KOPT-K1 (cell line): ENCODE data around the gene TMEFF2.

Experiments used
- H3K27ac ChIP-seq: fragments of 200-600 bp; sonication (generic); 2 replicates; pipeline ENCODE4 v1.5.1; 2016; ENCODE audit warnings: antibody characterized with exemption, mild to moderate bottlenecking, low read depth, low read length; ENCODE audit not compliant: poor library complexity, severe bottlenecking
- H3K36me3 ChIP-seq: fragments of 200-600 bp; sonication (generic); 2 replicates; pipeline ENCODE4 v1.5.1; 2017; ENCODE audit warnings: antibody characterized with exemption, mild to moderate bottlenecking, low read length, moderate library complexity; ENCODE audit not compliant: insufficient read depth
- H3K9me3 ChIP-seq: fragments of 200-600 bp; sonication (generic); 2 replicates; pipeline ENCODE4 v1.5.1; 2017; ENCODE audit warnings: antibody characterized with exemption, low read length, mild to moderate bottlenecking; ENCODE audit not compliant: insufficient read depth, poor library complexity, severe bottlenecking

Gene TMEFF2, protein sequence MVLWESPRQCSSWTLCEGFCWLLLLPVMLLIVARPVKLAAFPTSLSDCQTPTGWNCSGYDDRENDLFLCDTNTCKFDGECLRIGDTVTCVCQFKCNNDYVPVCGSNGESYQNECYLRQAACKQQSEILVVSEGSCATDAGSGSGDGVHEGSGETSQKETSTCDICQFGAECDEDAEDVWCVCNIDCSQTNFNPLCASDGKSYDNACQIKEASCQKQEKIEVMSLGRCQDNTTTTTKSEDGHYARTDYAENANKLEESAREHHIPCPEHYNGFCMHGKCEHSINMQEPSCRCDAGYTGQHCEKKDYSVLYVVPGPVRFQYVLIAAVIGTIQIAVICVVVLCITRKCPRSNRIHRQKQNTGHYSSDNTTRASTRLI

DNA sequence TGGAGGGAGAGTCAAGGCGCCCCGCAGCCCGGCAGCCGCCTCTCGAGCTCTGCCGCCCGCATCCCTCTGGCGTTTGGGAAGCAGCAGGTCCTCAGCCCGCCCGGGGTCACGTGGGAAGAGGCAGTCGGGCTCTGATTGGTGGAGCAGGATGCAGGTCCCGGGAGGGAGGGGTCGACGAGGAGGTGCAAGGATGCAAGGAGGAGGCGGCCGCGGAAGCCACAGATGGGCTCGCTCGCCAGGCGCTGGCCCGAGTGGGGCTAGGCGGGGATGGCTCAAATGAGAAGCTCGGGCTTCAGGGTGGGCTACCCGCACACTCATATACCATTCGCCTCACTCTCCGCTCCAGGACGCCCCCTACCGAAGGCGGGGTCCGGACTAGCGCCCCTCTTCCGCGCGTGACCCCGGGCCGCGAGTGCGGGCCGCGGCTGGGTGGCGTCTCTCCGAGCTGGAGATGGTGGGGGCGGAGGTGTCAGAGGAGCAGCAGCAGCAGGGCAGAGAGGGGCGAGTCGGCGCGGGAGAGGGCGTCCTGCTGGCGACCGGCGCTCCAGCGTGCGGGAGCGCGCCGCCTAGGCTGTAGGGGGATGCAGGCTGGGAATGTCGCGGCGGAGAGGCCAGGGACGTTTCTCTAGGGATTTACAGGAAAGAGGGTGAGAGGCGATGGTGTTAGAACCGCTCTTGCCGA is at the start of gene TMEFF2:
TSS of gene TMEFF2 (minus strand) at position 68 of the 682 bp plus-strand sequence. CDS start 409 bp downstream, outside the sequence.
- Histone ChIP-seq H3K27ac (no peak within 1 kb of the TSS), H3K36me3 (no peaks in the 10 kb centered on the region), H3K9me3 (no peaks in the 10 kb centered on the region)

DNA sequence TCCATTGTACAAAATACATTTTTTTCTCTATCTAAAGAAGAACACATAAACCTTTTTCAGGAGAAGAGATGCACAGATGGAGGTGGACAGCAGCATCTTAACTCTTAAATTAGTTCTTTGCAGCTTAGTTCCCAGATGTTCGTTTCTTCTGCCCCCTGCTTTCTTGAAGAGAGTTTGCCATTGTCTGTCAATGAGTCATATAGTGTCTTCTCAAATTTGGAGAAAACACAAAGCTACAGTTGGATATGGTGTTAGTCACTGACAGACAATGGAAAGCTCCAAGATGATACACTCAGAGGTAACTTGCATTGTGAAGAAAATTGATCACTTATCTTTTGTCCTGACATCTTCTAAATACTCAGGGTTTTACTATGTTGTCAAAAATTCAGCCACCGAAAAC is 48.8 kb upstream of the TMEFF2 start:
- Histone ChIP-seq H3K9me3 (no peaks in the 10 kb centered on the region), H3K36me3 (no peaks in the 10 kb centered on the region), H3K27ac (no peak overlapping the region)

DNA sequence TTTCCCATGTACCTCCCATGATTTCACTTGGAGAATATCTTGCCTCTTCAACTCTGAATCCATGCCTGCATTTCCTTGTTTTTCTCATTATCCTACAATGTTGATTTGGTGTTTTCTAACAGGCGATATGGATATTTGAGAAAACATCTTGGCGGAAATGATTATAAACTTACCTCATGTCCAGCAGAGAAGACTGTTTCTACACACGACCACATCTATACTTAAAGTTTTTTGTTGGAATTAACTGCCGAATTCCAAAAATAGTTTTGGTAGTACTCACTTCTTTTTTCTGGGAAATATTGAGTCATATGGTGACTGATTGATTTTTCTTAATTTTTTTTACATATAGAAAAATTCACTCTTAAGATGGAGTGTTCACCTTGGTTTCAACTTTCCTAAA is 41.4 kb upstream of the TMEFF2 start:
- H3K27ac ChIP-seq: no peak overlapping the region
- no peaks in the 10 kb centered on the region for H3K36me3 ChIP-seq
- H3K9me3 ChIP-seq: no peaks in the 10 kb centered on the region

DNA sequence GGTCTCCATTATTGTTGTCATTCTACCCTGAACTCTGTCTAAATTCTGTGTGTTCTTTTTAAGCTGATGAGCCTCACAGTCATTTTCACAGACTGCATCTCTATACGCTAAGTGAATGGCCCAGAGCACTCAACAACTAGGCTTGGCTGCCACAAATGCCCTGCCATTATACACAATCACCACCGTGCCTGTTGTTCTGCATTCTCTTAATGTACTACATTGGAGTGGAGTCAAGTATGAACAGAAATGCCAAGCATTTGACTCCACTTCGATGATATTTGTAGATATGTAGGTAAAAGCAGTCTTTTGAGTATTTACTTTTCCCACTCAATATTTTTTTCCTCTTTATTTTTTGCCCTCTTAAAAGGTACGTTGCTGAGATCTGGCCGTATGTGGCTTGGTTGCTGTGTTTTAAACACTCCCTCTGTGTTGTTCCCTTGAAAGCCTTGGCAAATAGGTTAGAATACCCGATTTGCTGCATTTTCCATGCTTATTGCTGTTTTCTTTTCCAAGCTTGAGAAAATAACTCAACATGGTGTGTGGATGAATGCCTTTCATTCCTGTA is 36.2 kb upstream of the TMEFF2 start:
- no peaks in the 10 kb centered on the region for H3K36me3 ChIP-seq
- H3K27ac ChIP-seq: no peak overlapping the region
- H3K9me3 ChIP-seq: no peaks in the 10 kb centered on the region

DNA sequence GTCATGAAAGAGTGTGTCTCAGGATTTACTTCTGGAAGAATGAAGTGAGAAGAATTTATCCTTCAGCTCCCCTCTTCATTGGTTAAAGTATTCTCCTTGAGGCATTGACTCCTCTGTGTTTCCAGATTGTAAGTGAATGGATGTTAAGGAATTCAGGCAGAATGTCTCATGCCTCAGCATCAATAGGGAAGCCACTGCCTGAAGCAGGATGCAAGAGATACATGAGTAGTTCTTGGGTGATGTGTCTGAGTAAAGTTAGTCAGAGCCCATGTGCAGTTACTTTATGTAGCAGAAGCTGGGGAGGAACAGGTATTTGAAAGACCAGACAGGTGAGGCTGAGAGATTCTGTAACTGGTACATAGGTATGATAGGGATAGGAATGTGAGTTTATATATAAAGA is 34.0 kb upstream of the TMEFF2 start:
- Histone ChIP-seq H3K36me3 (no peaks in the 10 kb centered on the region), H3K9me3 (no peaks in the 10 kb centered on the region), H3K27ac (no peak overlapping the region)

GRCh38 chr2:192218970-192219369 is 24.2 kb upstream of the TMEFF2 start:
- Histone ChIP-seq H3K36me3 (no peaks in the 10 kb centered on the region), H3K27ac (no peak overlapping the region), H3K9me3 (no peaks in the 10 kb centered on the region)

DNA sequence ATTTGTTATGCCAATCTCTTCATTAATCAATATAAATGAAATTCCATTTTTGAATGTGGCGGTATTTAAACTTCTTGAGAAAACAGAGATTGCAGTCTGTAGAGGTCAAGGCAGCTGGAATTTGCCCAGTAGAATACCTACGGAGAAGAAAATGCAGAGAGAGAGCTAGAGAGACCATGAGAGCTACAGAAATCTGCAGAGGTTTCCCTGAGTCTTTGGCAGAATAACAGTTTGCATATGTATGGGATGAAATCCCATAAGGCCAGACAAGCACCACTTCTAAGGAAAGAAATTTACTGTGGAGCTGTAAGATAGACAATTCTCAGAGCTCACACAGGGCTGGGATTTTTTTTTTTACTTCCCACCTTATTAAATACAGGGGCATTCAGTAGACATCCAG is 23.6 kb upstream of the TMEFF2 start:
- Histone ChIP-seq H3K9me3 (no peaks in the 10 kb centered on the region), H3K36me3 (no peaks in the 10 kb centered on the region), H3K27ac (no peak overlapping the region)

- H3K36me3 ChIP-seq: no peaks in the 10 kb centered on the region
- H3K27ac ChIP-seq: no peak overlapping the region
- no peaks in the 10 kb centered on the region for H3K9me3 ChIP-seq
Observed at GRCh38 chr2:192216336-192216735, 21.6 kb upstream of the TMEFF2 start.

GRCh38 chr2:192215096-192215877 is 20.6 kb upstream of the TMEFF2 start:
- Histone ChIP-seq H3K9me3 (no peaks in the 10 kb centered on the region), H3K27ac (no peak overlapping the region), H3K36me3 (no peaks in the 10 kb centered on the region)

GRCh38 chr2:192208848-192209247 is 14.1 kb upstream of the TMEFF2 start:
- Histone ChIP-seq H3K9me3 (no peaks in the 10 kb centered on the region), H3K27ac (no peak overlapping the region), H3K36me3 (no peaks in the 10 kb centered on the region)

DNA sequence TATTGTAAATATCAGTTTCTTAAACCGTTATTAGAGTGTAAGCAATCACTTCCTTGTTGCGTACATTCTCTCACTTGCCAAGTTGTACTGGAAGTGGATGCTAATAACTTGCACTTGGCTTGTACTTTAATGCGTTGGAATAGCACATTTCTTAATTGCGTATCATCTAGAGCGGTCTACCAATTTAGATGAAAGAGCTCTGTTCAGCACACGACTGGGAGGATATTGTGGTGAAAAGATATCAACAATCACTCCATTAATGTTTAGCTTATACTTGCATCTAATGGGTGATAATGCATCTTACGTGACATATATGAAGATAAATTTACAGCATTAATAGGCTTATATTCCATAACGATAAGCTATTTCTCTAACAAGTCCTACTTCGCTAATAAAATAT is 11.7 kb upstream of the TMEFF2 start:
- Histone ChIP-seq H3K36me3 (no peaks in the 10 kb centered on the region), H3K9me3 (no peaks in the 10 kb centered on the region), H3K27ac (no peak overlapping the region)

DNA sequence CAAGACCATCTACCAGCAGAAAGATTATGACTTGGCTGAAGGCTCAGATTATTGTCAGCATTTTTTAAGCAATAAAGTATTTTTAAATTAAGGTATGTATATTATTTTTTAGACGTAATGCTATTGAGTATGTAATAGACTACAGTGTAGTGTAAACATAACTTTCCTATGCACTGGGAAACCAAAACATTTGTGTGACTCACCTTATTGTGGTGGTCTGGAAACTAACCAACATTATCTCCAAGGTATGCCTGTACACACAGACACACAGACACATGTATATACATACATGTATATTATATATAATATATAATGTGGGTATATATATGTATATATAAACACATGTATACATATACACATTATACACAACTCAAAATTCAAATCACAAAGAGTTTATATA is 9.1 kb upstream of the TMEFF2 start:
- no peaks in the 10 kb centered on the region for H3K36me3 ChIP-seq
- no peaks in the 10 kb centered on the region for H3K9me3 ChIP-seq
- no peak overlapping the region for H3K27ac ChIP-seq

- Histone ChIP-seq H3K36me3 (no peaks in the 10 kb centered on the region), H3K9me3 (no peaks in the 10 kb centered on the region), H3K27ac (no peak overlapping the region)
Observed at GRCh38 chr2:192202373-192202772, 7.6 kb upstream of the TMEFF2 start.

DNA sequence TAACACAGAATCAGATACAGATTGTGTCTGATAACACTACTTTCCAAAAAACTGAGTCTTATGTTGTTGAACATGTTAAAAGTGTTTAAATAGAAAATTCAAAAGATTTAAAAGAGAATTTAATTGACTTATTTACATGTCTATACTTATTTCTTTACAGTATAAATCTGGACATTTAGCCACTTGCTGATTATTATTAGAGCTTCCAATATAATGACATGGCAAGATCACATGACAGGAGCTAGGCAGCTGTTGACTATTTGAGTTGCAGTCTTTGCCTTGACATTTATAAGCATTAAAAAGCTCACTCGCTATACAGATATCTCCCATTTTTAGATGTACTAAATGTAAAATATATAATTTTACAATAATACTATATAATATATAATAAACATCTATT is 6.4 kb upstream of the TMEFF2 start:
- no peak overlapping the region for H3K27ac ChIP-seq
- no peaks in the 10 kb centered on the region for H3K36me3 ChIP-seq
- H3K9me3 ChIP-seq: no peaks in the 10 kb centered on the region

DNA sequence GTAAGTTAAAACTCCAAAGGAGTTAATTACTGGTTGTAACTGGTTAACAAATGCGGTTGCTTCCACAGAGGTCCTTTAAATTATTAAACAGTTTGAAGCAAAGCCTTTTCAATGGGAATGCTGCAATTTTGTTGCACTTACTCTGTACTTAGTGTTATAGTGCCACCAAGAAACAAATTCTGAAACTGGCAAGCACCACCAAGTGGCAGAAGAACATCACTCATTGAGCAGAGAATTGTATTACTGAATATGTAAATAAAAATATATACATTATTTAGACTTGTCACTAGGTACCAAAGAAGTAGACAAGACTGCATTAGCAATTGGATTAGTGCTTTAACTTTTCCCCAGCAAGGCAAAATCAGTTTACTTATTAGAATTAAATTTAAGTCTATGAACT is 2.6 kb upstream of the TMEFF2 start:
- Histone ChIP-seq H3K27ac (no peak overlapping the region), H3K9me3 (no peaks in the 10 kb centered on the region)

More for the DNA sequence above, 2.6 kb upstream of the TMEFF2 start:
- no peaks in the 10 kb centered on the region for H3K36me3 ChIP-seq
